Large intestine (tissue), 3 donors: ENCODE measurements around the gene ACOXL. TPM values are rescaled to one million over a fixed set of nuclear protein-coding genes. Genes with fewer than 3 reads are reported as not detected.
A peak's percentile ranks its signal among the peaks of the same experiment; 100 is the strongest.

ENCODE experiments used
- DNase-seq, 2 donors: peaks; one replicate each; pipeline versions ENCODE4 v3.0.0 to v3.0.0-alpha.2; 2013
- H3K27ac ChIP-seq: one replicate; pipeline ENCODE4 v1.5.1; 2013; ENCODE audit warnings: low read length
- H3K27me3 ChIP-seq: 2 replicates; pipeline ENCODE4 v1.6.1; 2013; ENCODE audit warnings: low read length; ENCODE audit not compliant: control insufficient read depth, insufficient read depth
- H3K36me3 ChIP-seq: 2 replicates; pipeline ENCODE4 v1.6.1; 2013; ENCODE audit warnings: low read length; ENCODE audit not compliant: control insufficient read depth, insufficient read depth
- H3K4me1 ChIP-seq: one replicate; pipeline ENCODE4 v1.6.1; 2013; ENCODE audit warnings: low read length; ENCODE audit not compliant: control insufficient read depth, insufficient read depth
- H3K4me3 ChIP-seq: one replicate; pipeline ENCODE4 v1.5.1; 2013; ENCODE audit warnings: low read length
- H3K9me3 ChIP-seq: one replicate; pipeline ENCODE4 v1.6.1; 2013; ENCODE audit warnings: mild to moderate bottlenecking, low read depth, low read length, moderate library complexity; ENCODE audit not compliant: control insufficient read depth
- WGBS: methylation state at CpG from one replicate; pipeline ENCODE4 v1.1.5; 2013; ENCODE audit warnings: low lambda C conversion rate; ENCODE audit not compliant: insufficient coverage; 5-methylcytosine and 5-hydroxymethylcytosine counted together
- polyA plus RNA-seq: library from polyadenylated mRNA; unstranded; fragments of 120-200 nt; gene quantifications from one replicate; pipeline ENCODE4 v1.2.1, GENCODE V29; 2013

ACOXL gene
- polyA plus RNA-seq, 1 donor, result 0.07 TPM

- H3K27me3 ChIP-seq, result no peaks in the 10 kb centered on the region
- no peak for DNase-seq
- H3K4me3 ChIP-seq, result no peak overlapping the region
- no peaks in the 10 kb centered on the region for H3K4me1 ChIP-seq
- no peaks in the 10 kb centered on the region for H3K9me3 ChIP-seq
- H3K36me3 ChIP-seq, result no peaks in the 10 kb centered on the region
- no peak overlapping the region for H3K27ac ChIP-seq
- no CpG with 5 or more reads among the region's 2 CpGs for WGBS
Observed at GRCh38 chr2:110941226-110941625, 208.9 kb downstream of the ACOXL start.

- no peak for DNase-seq
- H3K36me3 ChIP-seq, result no peaks in the 10 kb centered on the region
Observed at GRCh38 chr2:110943070-110943634, 210.8 kb downstream of the ACOXL start.

GRCh38 chr2:110946902-110947301 is 214.5 kb downstream of the ACOXL start:
- peak in 1 of 2 donors; percentile 18 for DNase-seq
- H3K36me3 ChIP-seq, result no peaks in the 10 kb centered on the region
- no peak overlapping the region for H3K27ac ChIP-seq
- no CpG with 5 or more reads among the region's 7 CpGs for WGBS
- H3K9me3 ChIP-seq, result no peaks in the 10 kb centered on the region
- H3K27me3 ChIP-seq, result no peaks in the 10 kb centered on the region
- H3K4me3 ChIP-seq, result no peak overlapping the region
- H3K4me1 ChIP-seq, result peaks cover 6% of the 10 kb centered on the region

More at GRCh38 chr2:110943070-110943634, 210.8 kb downstream of the ACOXL start:
- no peak overlapping the region for H3K27ac ChIP-seq
- no CpG with 5 or more reads among the region's 1 CpG for WGBS
- peaks cover 6% of the 10 kb centered on the region for H3K4me1 ChIP-seq
- no peaks in the 10 kb centered on the region for H3K27me3 ChIP-seq
- H3K4me3 ChIP-seq, result no peak overlapping the region
- no peaks in the 10 kb centered on the region for H3K9me3 ChIP-seq

- peak; percentile 51 to 80 for DNase-seq
- H3K27me3 ChIP-seq, result no peaks in the 10 kb centered on the region
- no CpG with 5 or more reads among the region's 10 CpGs for WGBS
Observed at GRCh38 chr2:110948027-110948674, 215.8 kb downstream of the ACOXL start.

GRCh38 chr2:110950281-110950680 is 217.9 kb downstream of the ACOXL start:
- DNase-seq, result no peak
- Histone ChIP-seq H3K4me3 (no peak overlapping the region), H3K36me3 (no peaks in the 10 kb centered on the region), H3K9me3 (no peaks in the 10 kb centered on the region), H3K27me3 (no peaks in the 10 kb centered on the region), H3K27ac (no peak overlapping the region), H3K4me1 (peaks cover 6% of the 10 kb centered on the region)
- WGBS, result no CpG with 5 or more reads among the region's 3 CpGs

More at GRCh38 chr2:110948027-110948674, 215.8 kb downstream of the ACOXL start:
- H3K4me3 ChIP-seq, result no peak overlapping the region
- H3K27ac ChIP-seq, result no peak overlapping the region
- peaks cover 6% of the 10 kb centered on the region for H3K4me1 ChIP-seq
- no peaks in the 10 kb centered on the region for H3K36me3 ChIP-seq
- no peaks in the 10 kb centered on the region for H3K9me3 ChIP-seq

GRCh38 chr2:110955045-110955444 is 222.7 kb downstream of the ACOXL start:
- Histone ChIP-seq H3K4me3 (no peak overlapping the region), H3K36me3 (no peaks in the 10 kb centered on the region), H3K9me3 (no peaks in the 10 kb centered on the region), H3K4me1 (peaks cover 14% of the 10 kb centered on the region), H3K27me3 (no peaks in the 10 kb centered on the region), H3K27ac (no peak overlapping the region)
- no peak for DNase-seq
- WGBS, result 0% methylated on average over 1 of the region's 2 CpGs

- H3K27ac ChIP-seq, result no peak overlapping the region
- no peak for DNase-seq
- H3K27me3 ChIP-seq, result no peaks in the 10 kb centered on the region
- H3K9me3 ChIP-seq, result no peaks in the 10 kb centered on the region
- H3K4me3 ChIP-seq, result no peak overlapping the region
- H3K4me1 ChIP-seq, result peaks cover 14% of the 10 kb centered on the region
- WGBS, result 100% methylated on average over 1 of the region's 3 CpGs
- H3K36me3 ChIP-seq, result no peaks in the 10 kb centered on the region
Observed at GRCh38 chr2:110955556-110955955, 223.2 kb downstream of the ACOXL start.

GRCh38 chr2:110957293-110957692 is 224.9 kb downstream of the ACOXL start:
- no peak for DNase-seq
- no peaks in the 10 kb centered on the region for H3K9me3 ChIP-seq
- H3K4me3 ChIP-seq, result no peak overlapping the region
- H3K27ac ChIP-seq, result no peak overlapping the region
- WGBS, result no CpG with 5 or more reads among the region's 5 CpGs
- no peaks in the 10 kb centered on the region for H3K36me3 ChIP-seq
- H3K4me1 ChIP-seq, result peaks cover 21% of the 10 kb centered on the region
- no peaks in the 10 kb centered on the region for H3K27me3 ChIP-seq

GRCh38 chr2:110958346-110959119 is 226.2 kb downstream of the ACOXL start:
- Histone ChIP-seq H3K4me1 (peaks cover 21% of the 10 kb centered on the region), H3K9me3 (no peaks in the 10 kb centered on the region), H3K27me3 (no peaks in the 10 kb centered on the region), H3K36me3 (no peaks in the 10 kb centered on the region), H3K27ac (peak overlapping the region; percentile 24), H3K4me3 (no peak overlapping the region)
- no CpG with 5 or more reads among the region's 6 CpGs for WGBS
- DNase-seq, result no peak

GRCh38 chr2:110959198-110959597 is 226.8 kb downstream of the ACOXL start:
- peak; percentile 70 to 91 for DNase-seq
- Histone ChIP-seq H3K36me3 (no peaks in the 10 kb centered on the region), H3K4me1 (peaks cover 21% of the 10 kb centered on the region), H3K27me3 (no peaks in the 10 kb centered on the region), H3K9me3 (no peaks in the 10 kb centered on the region), H3K27ac (peak overlapping the region; percentile 27), H3K4me3 (no peak overlapping the region)
- WGBS, result no CpG with 5 or more reads among the region's 7 CpGs
